A673 (cell line): ENCODE data around the gene ANXA5. TPM values are rescaled to one million over a fixed set of nuclear protein-coding genes. Genes with fewer than 3 reads are reported as not detected.

Experiments
- BruUV-seq: library from RNA; stranded (reverse); fragments of 400-500 nt; replicated peaks from 2 replicates; lab custom pipeline; 2021; lab: Mats Ljungman, UMichigan
- CTCF ChIA-PET: fragments of 300-600 bp; sonication (Branson Sonifier 250); formaldehyde crosslinking; loops from one replicate; lab custom pipeline; 2022; ENCODE audit warnings: antibody characterized with exemption; lab: Charles Lee
- POLR2A ChIA-PET: fragments of 300-600 bp; sonication (Branson Sonifier 250); formaldehyde crosslinking; loops from one replicate; lab custom pipeline; 2022; ENCODE audit warnings: antibody characterized with exemption; ENCODE audit not compliant: low non-redundant PET; lab: Charles Lee
- DNase-seq: peaks from one replicate; pipeline ENCODE4 v3.0.0-alpha.2; 2015; ENCODE audit warnings: low spot score
- H3K27ac ChIP-seq: fragments of 200-600 bp; sonication (generic); 2 replicates; pipeline ENCODE4 v1.5.1; 2016; ENCODE audit warnings: mixed run types, low read depth, mild to moderate bottlenecking, mixed read lengths, antibody characterized with exemption, low read length; ENCODE audit not compliant: poor library complexity, severe bottlenecking
- H3K27me3 ChIP-seq: fragments of 200-600 bp; sonication (generic); replicated peaks from 2 replicates; pipeline ENCODE4 v1.6.1; 2017; ENCODE audit warnings: mixed run types, low read depth, mild to moderate bottlenecking, mixed read lengths, antibody characterized with exemption, low read length; ENCODE audit not compliant: insufficient read depth, poor library complexity
- H3K36me3 ChIP-seq: fragments of 200-600 bp; sonication (generic); 2 replicates; pipeline ENCODE4 v1.6.1; 2016; ENCODE audit warnings: mixed run types, mild to moderate bottlenecking, mixed read lengths, antibody characterized with exemption, low read length; ENCODE audit not compliant: insufficient read depth, poor library complexity, severe bottlenecking
- H3K4me1 ChIP-seq: fragments of 200-600 bp; sonication (generic); 2 replicates; pipeline ENCODE4 v1.6.1; 2017; ENCODE audit warnings: mixed run types, mild to moderate bottlenecking, mixed read lengths, antibody characterized with exemption, low read length; ENCODE audit not compliant: insufficient read depth, poor library complexity, severe bottlenecking
- H3K4me3 ChIP-seq: fragments of 200-600 bp; sonication (generic); 2 replicates; pipeline ENCODE4 v1.5.1; 2016; ENCODE audit warnings: low read depth, mixed run types, mild to moderate bottlenecking, mixed read lengths, low read length; ENCODE audit not compliant: poor library complexity, severe bottlenecking
- H3K9me3 ChIP-seq: fragments of 200-600 bp; sonication (generic); 2 replicates; pipeline ENCODE4 v1.6.1; 2016; ENCODE audit warnings: mixed run types, low read depth, mild to moderate bottlenecking, mixed read lengths, antibody characterized with exemption, low read length; ENCODE audit not compliant: poor library complexity, severe bottlenecking
- EZH2 ChIP-seq: fragments of 200-600 bp; sonication (generic); IDR thresholded peaks from 2 replicates; pipeline ENCODE4 v1.6.1; 2017; ENCODE audit warnings: borderline replicate concordance, low read depth, mild to moderate bottlenecking, mixed read lengths, antibody characterized with exemption, low read length; ENCODE audit not compliant: poor library complexity, severe bottlenecking
- intact Hi-C: fragments of 100-400 bp; cut with micrococcal nuclease; formaldehyde crosslinking; loops from one replicate; pipeline ENCODE4 v1.10.0; 2022; ENCODE audit not compliant: unreplicated experiment
- total RNA-seq: library from RNA; stranded (reverse); gene quantifications from 2 replicates; pipeline ENCODE4 v1.2.3, GENCODE V29; 2021
- TF ChIP-seq, protein P1 (sequence below): fragments of 300-800, 200-600 bp; sonication (generic); conservative IDR thresholded peaks from 2 replicates; pipeline ENCODE4 v1.5.1; 2017; ENCODE audit warnings: low read depth, mild to moderate bottlenecking, antibody characterized with exemption, low read length, moderate library complexity, mixed read lengths

Gene ANXA5
- total RNA-seq, 1 experiment from 2014 or later = 389 TPM

DNA sequence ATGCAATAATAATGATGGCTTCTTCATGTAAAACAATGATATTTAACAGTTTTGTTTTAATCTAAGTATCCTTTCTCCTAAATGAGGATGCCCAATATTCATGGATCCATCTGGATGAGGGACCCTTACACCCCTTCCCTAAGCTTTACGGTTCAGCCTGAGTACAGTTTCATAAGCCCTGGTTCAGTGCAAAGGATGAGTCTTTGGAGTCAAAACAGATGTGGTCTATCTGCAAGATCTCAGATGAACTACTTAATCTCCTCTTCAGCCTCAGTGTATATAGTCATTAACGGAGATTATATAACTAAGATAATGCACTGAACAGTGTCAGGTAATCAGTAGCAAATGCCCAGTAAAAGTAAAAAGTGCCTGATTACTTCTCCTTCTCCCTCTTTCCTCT, 22.1 kb downstream of the ANXA5 start:
- BruUV-seq = no TSS peak
- no peaks in the 10 kb centered on the region for H3K9me3 ChIP-seq
- TF ChIP-seq, protein P1, sequence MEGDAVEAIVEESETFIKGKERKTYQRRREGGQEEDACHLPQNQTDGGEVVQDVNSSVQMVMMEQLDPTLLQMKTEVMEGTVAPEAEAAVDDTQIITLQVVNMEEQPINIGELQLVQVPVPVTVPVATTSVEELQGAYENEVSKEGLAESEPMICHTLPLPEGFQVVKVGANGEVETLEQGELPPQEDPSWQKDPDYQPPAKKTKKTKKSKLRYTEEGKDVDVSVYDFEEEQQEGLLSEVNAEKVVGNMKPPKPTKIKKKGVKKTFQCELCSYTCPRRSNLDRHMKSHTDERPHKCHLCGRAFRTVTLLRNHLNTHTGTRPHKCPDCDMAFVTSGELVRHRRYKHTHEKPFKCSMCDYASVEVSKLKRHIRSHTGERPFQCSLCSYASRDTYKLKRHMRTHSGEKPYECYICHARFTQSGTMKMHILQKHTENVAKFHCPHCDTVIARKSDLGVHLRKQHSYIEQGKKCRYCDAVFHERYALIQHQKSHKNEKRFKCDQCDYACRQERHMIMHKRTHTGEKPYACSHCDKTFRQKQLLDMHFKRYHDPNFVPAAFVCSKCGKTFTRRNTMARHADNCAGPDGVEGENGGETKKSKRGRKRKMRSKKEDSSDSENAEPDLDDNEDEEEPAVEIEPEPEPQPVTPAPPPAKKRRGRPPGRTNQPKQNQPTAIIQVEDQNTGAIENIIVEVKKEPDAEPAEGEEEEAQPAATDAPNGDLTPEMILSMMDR = no peak
- TF ChIP-seq EZH2 = no peak
- ChIA-PET POLR2A (no interaction called here), CTCF (no interaction called here)
- H3K27me3 ChIP-seq = no peaks in the 10 kb centered on the region
- no peak overlapping the region for H3K4me3 ChIP-seq
- peaks cover 70% of the 10 kb centered on the region for H3K36me3 ChIP-seq
- no peak overlapping the region for H3K27ac ChIP-seq
- DNase-seq = no peak
- H3K4me1 ChIP-seq = peaks cover 11% of the 10 kb centered on the region
- intact Hi-C loops = no loop called here

DNA sequence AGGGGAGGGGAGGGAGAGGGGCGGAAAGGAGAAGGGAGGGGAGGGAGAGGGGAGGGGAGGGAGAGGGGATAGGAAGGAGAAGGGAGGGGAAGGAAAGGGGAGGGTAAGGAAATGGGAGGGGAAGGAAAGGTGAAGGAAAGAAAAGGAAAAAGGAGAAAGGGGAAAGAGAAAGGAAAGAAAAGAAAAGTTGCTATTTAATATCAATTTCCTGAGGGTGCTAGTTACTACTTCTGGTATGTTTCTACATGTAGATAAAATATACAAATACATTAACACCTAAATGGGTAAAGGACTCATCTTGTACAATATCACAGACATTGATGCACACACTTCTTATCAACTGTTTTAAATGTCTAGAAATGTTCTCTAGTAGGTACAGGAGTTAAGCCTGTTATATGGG, 22.6 kb downstream of the ANXA5 start:
- Histone ChIP-seq H3K27ac (no peak overlapping the region), H3K36me3 (peaks cover 74% of the 10 kb centered on the region), H3K27me3 (no peaks in the 10 kb centered on the region), H3K4me3 (no peak overlapping the region), H3K9me3 (no peaks in the 10 kb centered on the region), H3K4me1 (peaks cover 15% of the 10 kb centered on the region)
- intact Hi-C loops = no loop called here
- CTCF ChIA-PET = no interaction called here
- POLR2A ChIA-PET = no interaction called here
- no TSS peak for BruUV-seq
- no peak for TF ChIP-seq EZH2
- TF ChIP-seq, protein P1 = no peak
- DNase-seq = no peak

DNA sequence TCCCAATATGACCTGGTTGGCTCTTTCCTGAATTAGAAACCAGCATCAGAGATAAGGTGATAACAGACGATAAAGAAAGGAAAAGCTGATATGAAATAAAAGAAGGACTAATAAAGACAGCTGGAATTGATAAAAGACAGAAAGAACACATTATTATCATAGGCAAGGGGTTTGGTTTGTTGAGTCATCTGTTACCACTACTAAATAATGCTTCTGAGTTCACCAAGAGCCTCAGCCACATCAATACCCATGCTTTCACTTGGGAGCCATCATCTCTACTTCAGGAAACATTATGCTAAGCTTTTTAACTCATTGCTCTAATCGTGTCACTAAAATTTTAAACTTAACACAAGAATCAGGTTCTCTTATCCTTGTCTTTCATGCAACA, 27.6 kb downstream of the ANXA5 start:
- H3K4me3 ChIP-seq = no peak overlapping the region
- ChIA-PET CTCF (no interaction called here), POLR2A (interaction anchor here (0.6 kb wide), 1 partner anchor 24 kb away, joined by 3 read pairs; no protein-coding TSS in a partner anchor)
- intact Hi-C loops = no loop called here
- H3K27me3 ChIP-seq = no peaks in the 10 kb centered on the region
- no TSS peak for BruUV-seq
- peaks cover 24% of the 10 kb centered on the region for H3K4me1 ChIP-seq
- H3K9me3 ChIP-seq = no peaks in the 10 kb centered on the region
- no peak overlapping the region for H3K27ac ChIP-seq
- no peak for DNase-seq
- peaks cover 66% of the 10 kb centered on the region for H3K36me3 ChIP-seq
- TF ChIP-seq, protein P1 = no peak
